WI38 (cell line): ENCODE data around the gene SRCAP.

Source experiments
- H3K4me3 ChIP-seq: 2 replicates; pipeline ENCODE4 v1.5.1; 2011; ENCODE audit warnings: low read depth, mild to moderate bottlenecking, control low read depth, low read length
- CTCF ChIP-seq: IDR thresholded peaks from 2 replicates; pipeline ENCODE4 v1.5.1; 2012; ENCODE audit warnings: low read depth, mild to moderate bottlenecking, control low read depth, low read length

The SRCAP gene

GRCh38 chr16:30779596-30779995, 80.6 kb downstream of the SRCAP start:
- TF ChIP-seq CTCF, result no peak

GRCh38 chr16:30780021-30780420, 81.0 kb downstream of the SRCAP start:
- no peak for TF ChIP-seq CTCF
- H3K4me3 ChIP-seq, result no peak overlapping the region

More at GRCh38 chr16:30779596-30779995, 80.6 kb downstream of the SRCAP start:
- no peak overlapping the region for H3K4me3 ChIP-seq

DNA sequence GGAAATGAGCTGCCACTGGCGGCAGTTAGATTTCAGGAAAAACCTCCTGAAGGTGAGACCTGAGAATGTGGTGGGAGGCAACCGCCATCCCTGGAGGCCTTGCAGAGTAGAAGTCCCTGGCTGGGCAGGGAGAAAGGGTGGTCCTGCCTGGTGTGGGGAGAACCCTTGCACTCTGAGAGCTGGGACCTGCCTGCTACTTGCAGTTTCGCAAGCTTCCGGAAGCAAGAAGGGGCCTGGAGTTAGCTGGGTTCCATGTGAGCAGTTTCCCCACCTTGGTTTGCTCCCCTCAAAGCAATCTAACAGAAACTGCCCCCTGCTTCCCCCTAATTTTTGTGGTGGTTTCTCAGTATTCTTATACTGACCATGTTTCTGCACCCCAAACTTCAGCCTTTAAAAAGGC, 81.6 kb downstream of the SRCAP start:
- TF ChIP-seq CTCF, result no peak
- H3K4me3 ChIP-seq, result no peak overlapping the region

DNA sequence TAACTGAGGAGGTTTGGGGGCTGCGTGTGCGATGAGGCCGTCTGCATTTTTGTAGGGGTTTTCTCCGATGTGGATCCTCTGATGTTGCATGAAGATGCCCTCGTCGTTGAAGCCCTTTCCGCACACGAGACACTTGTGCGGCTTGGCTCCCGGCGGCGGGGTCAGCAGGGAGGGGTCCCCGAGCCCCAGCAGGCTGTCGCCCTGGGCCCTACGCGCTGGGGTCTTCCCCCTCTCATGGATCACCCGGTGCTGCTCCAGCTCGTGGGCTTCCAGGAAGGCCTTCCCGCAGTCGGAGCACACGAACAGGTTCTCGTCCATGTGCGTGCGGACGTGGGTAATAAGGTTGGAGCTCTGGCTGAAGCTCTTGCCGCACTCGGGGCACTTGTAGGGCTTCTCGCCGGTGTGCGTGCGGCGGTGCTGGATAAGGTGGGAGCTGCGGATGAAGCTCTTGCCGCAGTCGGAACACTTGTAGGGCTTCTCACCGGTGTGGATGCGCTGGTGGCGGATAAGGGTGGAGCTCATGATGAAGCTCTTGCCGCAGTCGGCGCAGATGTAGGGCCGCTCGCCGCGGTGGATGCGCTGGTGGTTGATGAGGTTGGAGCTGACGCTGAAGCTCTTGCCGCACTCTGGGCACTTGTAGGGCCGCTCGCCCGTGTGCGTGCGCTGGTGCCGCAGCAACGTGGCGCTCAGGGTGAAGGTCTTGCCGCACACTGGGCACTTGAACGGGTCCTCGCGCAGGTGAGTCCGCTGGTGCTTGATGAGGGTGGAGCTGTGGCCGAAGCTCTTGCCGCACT, 83.7 kb downstream of the SRCAP start:
- no peak overlapping the region for H3K4me3 ChIP-seq
- no peak for TF ChIP-seq CTCF

GRCh38 chr16:30783280-30784109, 84.5 kb downstream of the SRCAP start:
- H3K4me3 ChIP-seq, result no peak overlapping the region
- TF ChIP-seq CTCF, result no peak

- H3K4me3 ChIP-seq, result no peak overlapping the region
- no peak for TF ChIP-seq CTCF
Measured at GRCh38 chr16:30784215-30784614, 85.2 kb downstream of the SRCAP start.
